HCT116 (cell line): ENCODE measurements around the gene NUDT8. TPM values are rescaled to one million over a fixed set of nuclear protein-coding genes. Genes with fewer than 3 reads are reported as not detected.

Experiments used
- ATAC-seq: fragments of 200-7000 bp; cut with Tn5 transposase; 2 replicates; pipeline ENCODE4 v1.9.1; 2020; ENCODE audit warnings: mild to moderate bottlenecking, moderate library complexity
- BruUV-seq: library from RNA; stranded (reverse); fragments of 400-500 nt; replicated peaks from 2 replicates; lab custom pipeline; 2021; lab: Mats Ljungman, UMichigan
- CTCF ChIA-PET: fragments of 300-600 bp; sonication (Branson Sonifier 250); formaldehyde crosslinking; loops from one replicate; lab custom pipeline; 2021; ENCODE audit warnings: antibody characterized with exemption; lab: Charles Lee
- POLR2A ChIA-PET: fragments of 300-600, 350-600 bp; sonication (Branson Sonifier 250); formaldehyde crosslinking; loops from one replicate; lab custom pipeline; 2021; ENCODE audit warnings: antibody characterized with exemption; lab: Charles Lee
- RAD21 ChIA-PET, 2 experiments: fragments of 300-600 bp; sonication (Branson Sonifier 250); formaldehyde crosslinking; loops; one replicate each; lab custom pipeline; 2023; ENCODE audit warnings: low total read pairs in 2 of 2; ENCODE audit not compliant: uncharacterized antibody in 2 of 2, unreplicated experiment in 2 of 2, low non-redundant PET in 1 of 2; lab: Charles Lee
- DNase-seq: peaks from one replicate; pipeline ENCODE4 v3.0.0-alpha.2; 2010; ENCODE audit warnings: low read depth, low spot score
- H2AFZ ChIP-seq: fragments of 200-600 bp; shearing (Covaris generic), sonication (generic); 2 replicates; pipeline ENCODE4 v1.6.1; 2017; ENCODE audit warnings: low read depth, mixed run types, mixed read lengths, antibody characterized with exemption, low read length; ENCODE audit not compliant: poor library complexity, severe bottlenecking
- H3K27ac ChIP-seq: 2 replicates; pipeline ENCODE4 v1.5.1; 2012; ENCODE audit warnings: low read depth, low read length
- H3K27me3 ChIP-seq: fragments of 200-600 bp; sonication (generic); 2 replicates; pipeline ENCODE4 v1.6.1; 2016; ENCODE audit warnings: mixed run types, low read length, mixed read lengths; ENCODE audit not compliant: insufficient read depth
- H3K36me3 ChIP-seq, 2 experiments: fragments of 200-500 bp in 1 of 2; fragments of 200-600 bp in 1 of 2; sonication (Bioruptor generic) in 1 of 2; sonication (generic) in 1 of 2; 2 replicates each; pipeline versions ENCODE4 v1.5.1 to v1.6.1; 2014 to 2016; ENCODE audit warnings: low read length in 2 of 2, inconsistent platforms in 1 of 2, mixed read lengths in 1 of 2, mixed run types in 1 of 2; ENCODE audit not compliant: insufficient read depth in 2 of 2, control insufficient read depth in 1 of 2
- H3K4me1 ChIP-seq, 2 experiments: fragments of 200-600 bp in 1 of 2; sonication (generic) in 1 of 2; 2 replicates each; pipeline versions ENCODE4 v1.5.1 to v1.6.1; 2012 to 2017; ENCODE audit warnings: low read length in 2 of 2, inconsistent platforms in 1 of 2, mild to moderate bottlenecking in 1 of 2, mixed read lengths in 1 of 2, mixed run types in 1 of 2, moderate library complexity in 1 of 2; ENCODE audit not compliant: insufficient read depth in 2 of 2, control insufficient read depth in 1 of 2
- H3K4me2 ChIP-seq: fragments of 200-600 bp; sonication (generic); 2 replicates; pipeline ENCODE4 v1.6.1; 2017; ENCODE audit warnings: mixed run types, low read length, mixed read lengths
- H3K4me3 ChIP-seq, 2 experiments: fragments of 200-600 bp in 1 of 2; sonication (generic) in 1 of 2; replicated peaks in 1 of 2; 2 replicates each; pipeline ENCODE4 v1.5.1; 2011 to 2016; ENCODE audit warnings: low read length in 2 of 2, control low read depth in 1 of 2, low read depth in 1 of 2, mild to moderate bottlenecking in 1 of 2, mixed read lengths in 1 of 2, mixed run types in 1 of 2
- H3K79me2 ChIP-seq: fragments of 200-600 bp; sonication (generic); 2 replicates; pipeline ENCODE4 v1.6.1; 2017; ENCODE audit warnings: mild to moderate bottlenecking, mixed run types, low read length, moderate library complexity, mixed read lengths; ENCODE audit not compliant: insufficient read depth
- H3K9ac ChIP-seq: fragments of 200-600 bp; sonication (generic); 2 replicates; pipeline ENCODE4 v1.6.1; 2016; ENCODE audit warnings: low read length, mixed read lengths
- H3K9me2 ChIP-seq: fragments of 200-600 bp; sonication (generic), shearing (Covaris generic); 2 replicates; pipeline ENCODE4 v1.6.1; 2017; ENCODE audit warnings: mixed run types, mild to moderate bottlenecking, moderate library complexity; ENCODE audit not compliant: insufficient read depth
- H3K9me3 ChIP-seq, 2 experiments: fragments of 200-500 bp in 1 of 2; fragments of 200-600 bp in 1 of 2; sonication (Bioruptor generic) in 1 of 2; sonication (generic) in 1 of 2; 2 replicates each; pipeline ENCODE4 v1.6.1; 2014 to 2017; ENCODE audit warnings: low read length in 2 of 2, mixed read lengths in 2 of 2, inconsistent platforms in 1 of 2, low read depth in 1 of 2, mild to moderate bottlenecking in 1 of 2, mixed run types in 1 of 2, moderate library complexity in 1 of 2; ENCODE audit not compliant: control insufficient read depth in 1 of 2, insufficient read depth in 1 of 2
- H4K20me1 ChIP-seq: fragments of 200-600 bp; sonication (generic), shearing (Covaris generic); 2 replicates; pipeline ENCODE4 v1.6.1; 2017; ENCODE audit warnings: mixed run types, mild to moderate bottlenecking, moderate library complexity; ENCODE audit not compliant: insufficient read depth
- CBX3 ChIP-seq: IDR thresholded peaks from 2 replicates; pipeline ENCODE4 v1.6.1; 2012; ENCODE audit warnings: low read depth
- CEBPB ChIP-seq: IDR thresholded peaks from 2 replicates; pipeline ENCODE4 v1.6.1; 2012; ENCODE audit warnings: low read depth
- ELF1 ChIP-seq: IDR thresholded peaks from 2 replicates; pipeline ENCODE4 v1.6.1; 2012; ENCODE audit warnings: low read depth, borderline replicate concordance
- EZH2 ChIP-seq: fragments of 200-600 bp; sonication (generic); IDR thresholded peaks from 2 replicates; pipeline ENCODE4 v1.6.1; 2017; ENCODE audit warnings: antibody characterized with exemption, mixed run types
- EZH2phosphoT487 ChIP-seq: fragments of 200-600 bp; IDR thresholded peaks from 2 replicates; pipeline ENCODE4 v1.6.1; 2018; ENCODE audit warnings: antibody characterized with exemption, borderline replicate concordance
- FOSL1 ChIP-seq: IDR thresholded peaks from 2 replicates; pipeline ENCODE4 v1.6.1; 2012; ENCODE audit warnings: low read depth
- JUND ChIP-seq: IDR thresholded peaks from 2 replicates; pipeline ENCODE4 v1.6.1; 2012
- POLR2AphosphoS5 ChIP-seq: IDR thresholded peaks from 2 replicates; pipeline ENCODE4 v1.6.1; 2011; ENCODE audit warnings: mild to moderate bottlenecking, low read depth, low read length, moderate library complexity
- RAD21 ChIP-seq: IDR thresholded peaks from 2 replicates; pipeline ENCODE4 v1.6.1; 2012; ENCODE audit warnings: low read depth, mild to moderate bottlenecking
- SIN3A ChIP-seq: IDR thresholded peaks from 2 replicates; pipeline ENCODE4 v1.6.1; 2012; ENCODE audit warnings: low read depth
- SP1 ChIP-seq: IDR thresholded peaks from 2 replicates; pipeline ENCODE4 v1.6.1; 2012; ENCODE audit warnings: low read depth
- YY1 ChIP-seq: IDR thresholded peaks from 2 replicates; pipeline ENCODE4 v1.6.1; 2011; ENCODE audit warnings: low read length, low read depth, moderate library complexity, mild to moderate bottlenecking; ENCODE audit not compliant: insufficient replicate concordance; ENCODE audit errors: extremely low read depth
- ZBTB33 ChIP-seq: IDR thresholded peaks from 2 replicates; pipeline ENCODE4 v1.6.1; 2011; ENCODE audit warnings: mild to moderate bottlenecking, low read length, moderate library complexity; ENCODE audit not compliant: insufficient replicate concordance; ENCODE audit errors: extremely low read depth
- ZFX ChIP-seq: fragments of 450-650 bp; IDR thresholded peaks from 2 replicates; pipeline ENCODE4 v1.6.1; 2017
- ZNF274 ChIP-seq: fragments of 200-500 bp; sonication (Bioruptor generic); IDR thresholded peaks from 2 replicates; pipeline ENCODE4 v1.6.1; 2014; ENCODE audit warnings: mild to moderate bottlenecking, low read depth, low read length, inconsistent platforms
- intact Hi-C: fragments of 100-400 bp; cut with micrococcal nuclease; formaldehyde crosslinking; loops from 2 replicates; pipeline ENCODE4 v1.10.0; 2022
- total RNA-seq: library from RNA; stranded (reverse); gene quantifications from one replicate; pipeline ENCODE4 v1.2.1, GENCODE V29; 2021; ENCODE audit not compliant: unreplicated experiment
- TF ChIP-seq, protein P1 (sequence below), 3 experiments: fragments of 200-600 bp in 1 of 3; sonication (generic) in 1 of 3; IDR thresholded peaks in 2 of 3; conservative IDR thresholded peaks in 1 of 3; 2 replicates each; pipeline ENCODE4 v1.5.1; 2012 to 2017; ENCODE audit warnings: low read depth in 2 of 3, low read length in 2 of 3, antibody characterized with exemption in 1 of 3, borderline replicate concordance in 1 of 3, control low read depth in 1 of 3, mild to moderate bottlenecking in 1 of 3, mixed read lengths in 1 of 3, mixed run types in 1 of 3, moderate library complexity in 1 of 3; ENCODE audit not compliant: insufficient read depth in 1 of 3

NUDT8 gene
- total RNA-seq, 1 experiment from 2014 or later = 18.7 TPM

- H3K27ac ChIP-seq = no peak overlapping the region
- CTCF ChIA-PET = no interaction called here
- no peaks in the 10 kb centered on the region; a peak in 2 of 4 replicates for H3K9me3 ChIP-seq
- no TSS peak for BruUV-seq
- H3K79me2 ChIP-seq = no peaks in the 10 kb centered on the region
- intact Hi-C loops = loop anchor here (10.0 kb wide), 1 partner anchor 163 kb away; no protein-coding TSS in a partner anchor
- ATAC-seq (no peak), DNase-seq (no peak)
- POLR2A ChIA-PET = no interaction called here
- no peaks in the 10 kb centered on the region for H3K4me1 ChIP-seq
- H3K36me3 ChIP-seq = no peaks in the 10 kb centered on the region
- H2AFZ ChIP-seq = no peak overlapping the region
- H4K20me1 ChIP-seq = no peaks in the 10 kb centered on the region
- no peaks in the 10 kb centered on the region for H3K9me2 ChIP-seq
- H3K4me2 ChIP-seq = no peak overlapping the region
- TF ChIP-seq ZNF274 = no peak
- TF ChIP-seq, all 23 proteins: peak for 0
- Histone ChIP-seq H3K4me3 (no peak overlapping the region), H3K27me3 (no peaks in the 10 kb centered on the region), H3K9ac (no peak overlapping the region)
- RAD21 ChIA-PET = no interaction called here
Observed at GRCh38 chr11:67641338-67642172, 11.8 kb upstream of the NUDT8 start.

DNA sequence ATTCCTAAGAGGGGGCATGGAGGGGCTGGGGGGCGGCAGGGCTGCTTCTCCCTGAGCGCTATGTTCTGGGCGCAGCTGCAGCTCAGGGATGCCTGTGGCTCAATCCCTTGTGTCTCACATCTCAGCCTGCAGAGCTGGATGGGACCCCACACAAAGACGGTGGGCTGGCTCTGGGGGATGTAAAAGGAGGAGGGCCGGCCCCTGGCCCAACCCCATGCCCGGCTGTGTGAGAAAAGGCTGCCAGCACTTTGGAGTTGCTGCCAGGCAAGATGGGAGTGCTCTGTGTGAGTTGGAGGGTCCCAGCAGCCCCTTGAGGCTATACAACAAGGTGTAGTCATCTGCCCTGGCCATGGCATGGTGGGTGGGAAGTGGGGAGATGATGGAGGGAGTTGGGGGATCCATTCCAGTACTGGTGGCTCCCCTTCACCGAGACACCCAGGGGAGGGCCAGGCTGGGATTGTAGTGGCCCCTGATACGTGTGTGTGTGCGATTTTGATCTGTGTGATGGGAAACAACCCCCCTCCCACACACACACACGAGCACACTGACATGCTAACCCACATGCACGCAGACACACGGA, 11.1 kb upstream of the NUDT8 start:
- Histone ChIP-seq H3K79me2 (no peaks in the 10 kb centered on the region), H3K27me3 (no peaks in the 10 kb centered on the region), H3K4me1 (no peaks in the 10 kb centered on the region), H3K27ac (no peak overlapping the region), H3K9ac (no peak overlapping the region), H4K20me1 (no peaks in the 10 kb centered on the region), H2AFZ (no peak overlapping the region), H3K36me3 (no peaks in the 10 kb centered on the region), H3K4me2 (no peak overlapping the region), H3K4me3 (no peak overlapping the region), H3K9me3 (no peaks in the 10 kb centered on the region; a peak in 2 of 4 replicates), H3K9me2 (no peaks in the 10 kb centered on the region)
- CTCF ChIA-PET = interaction anchor here (3.6 kb wide), 1 partner anchor 11 kb away, joined by 10 read pairs; the partner anchor contains the start of gene NUDT8
- ATAC-seq (no peak), DNase-seq (no peak)
- no TSS peak for BruUV-seq
- POLR2A ChIA-PET = no interaction called here
- intact Hi-C loops = loop anchor here (10.0 kb wide), 1 partner anchor 164 kb away; no protein-coding TSS in a partner anchor
- RAD21 ChIA-PET = no interaction called here
- TF ChIP-seq CEBPB (no peak), FOSL1 (no peak), EZH2phosphoT487 (no peak), EZH2 (no peak), ZBTB33 (no peak), CBX3 (no peak), ZFX (no peak), RAD21 (no peak), SP1 (no peak), YY1 (no peak), JUND (no peak), SIN3A (no peak), POLR2AphosphoS5 (no peak), ELF1 (no peak)
- TF ChIP-seq, protein P1, sequence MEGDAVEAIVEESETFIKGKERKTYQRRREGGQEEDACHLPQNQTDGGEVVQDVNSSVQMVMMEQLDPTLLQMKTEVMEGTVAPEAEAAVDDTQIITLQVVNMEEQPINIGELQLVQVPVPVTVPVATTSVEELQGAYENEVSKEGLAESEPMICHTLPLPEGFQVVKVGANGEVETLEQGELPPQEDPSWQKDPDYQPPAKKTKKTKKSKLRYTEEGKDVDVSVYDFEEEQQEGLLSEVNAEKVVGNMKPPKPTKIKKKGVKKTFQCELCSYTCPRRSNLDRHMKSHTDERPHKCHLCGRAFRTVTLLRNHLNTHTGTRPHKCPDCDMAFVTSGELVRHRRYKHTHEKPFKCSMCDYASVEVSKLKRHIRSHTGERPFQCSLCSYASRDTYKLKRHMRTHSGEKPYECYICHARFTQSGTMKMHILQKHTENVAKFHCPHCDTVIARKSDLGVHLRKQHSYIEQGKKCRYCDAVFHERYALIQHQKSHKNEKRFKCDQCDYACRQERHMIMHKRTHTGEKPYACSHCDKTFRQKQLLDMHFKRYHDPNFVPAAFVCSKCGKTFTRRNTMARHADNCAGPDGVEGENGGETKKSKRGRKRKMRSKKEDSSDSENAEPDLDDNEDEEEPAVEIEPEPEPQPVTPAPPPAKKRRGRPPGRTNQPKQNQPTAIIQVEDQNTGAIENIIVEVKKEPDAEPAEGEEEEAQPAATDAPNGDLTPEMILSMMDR (IDR thresholded peaks at IDR 0.05 in 2 of 3, conservative IDR thresholded peaks at IDR 0.05 in 1 of 3; ENCODE audit: borderline replicate concordance in 1 of 3, insufficient read depth in 1 of 3, low read depth in 2 of 3, low read length in 2 of 3) = no peak
